RPMI7951 (cell line): ENCODE data around the gene MYH15. TPM values are rescaled to one million over a fixed set of nuclear protein-coding genes. Genes with fewer than 3 reads are reported as not detected.
A peak's percentile ranks its signal among the peaks of the same experiment; 100 is the strongest.

Experiments
- DNase-seq: peaks from one replicate; pipeline ENCODE4 v3.0.0-alpha.2; 2012; ENCODE audit warnings: low read depth
- total RNA-seq: library from RNA; depleted of rRNA; stranded (reverse); fragments of >200 nt; shearing (Covaris generic); gene quantifications from 2 replicates; pipeline ENCODE4 v1.2.3, GENCODE V29; 2014

Gene MYH15
- total RNA-seq, 1 experiment from 2014 or later: 0.24 TPM

DNA sequence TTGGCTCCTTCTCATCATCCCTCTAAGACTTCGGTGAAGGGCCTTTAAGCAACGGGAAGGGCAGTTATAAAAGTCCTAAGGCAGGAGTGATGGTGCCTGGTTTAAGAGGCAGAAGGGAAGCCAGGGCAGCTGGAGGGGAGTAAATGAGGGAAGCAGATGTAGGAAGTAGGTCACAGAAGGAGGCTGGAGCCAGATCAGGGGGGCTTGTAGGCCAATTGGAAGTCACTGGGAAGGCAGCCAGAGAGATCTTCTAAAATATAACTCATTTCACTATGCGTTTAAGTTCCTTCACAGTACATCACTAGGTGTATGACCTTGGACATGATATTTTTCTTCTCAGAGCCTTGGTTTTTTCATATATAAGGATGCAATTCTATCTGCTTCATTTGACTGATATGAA is 94.7 kb downstream of the MYH15 start:
- no peak for DNase-seq

DNA sequence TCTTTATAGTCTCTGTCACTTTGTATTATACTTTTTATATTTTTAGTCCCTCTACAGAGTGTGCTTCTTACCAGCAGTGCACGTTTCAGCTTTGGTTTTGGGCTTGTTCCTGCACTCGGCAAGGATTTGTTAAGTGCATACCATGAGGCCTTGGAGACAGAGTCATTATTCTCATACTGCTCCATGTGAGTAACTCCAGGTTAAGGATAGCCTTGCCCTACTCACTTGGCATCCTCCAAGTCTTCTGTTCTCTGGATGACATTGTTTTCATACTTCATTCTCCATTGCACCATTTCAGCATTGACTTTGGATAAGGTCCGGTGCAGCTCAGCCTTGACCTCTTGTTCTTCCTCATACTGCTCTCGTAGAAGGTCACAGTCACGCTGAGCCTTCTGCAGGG is 96.4 kb downstream of the MYH15 start:
- no peak for DNase-seq

DNA sequence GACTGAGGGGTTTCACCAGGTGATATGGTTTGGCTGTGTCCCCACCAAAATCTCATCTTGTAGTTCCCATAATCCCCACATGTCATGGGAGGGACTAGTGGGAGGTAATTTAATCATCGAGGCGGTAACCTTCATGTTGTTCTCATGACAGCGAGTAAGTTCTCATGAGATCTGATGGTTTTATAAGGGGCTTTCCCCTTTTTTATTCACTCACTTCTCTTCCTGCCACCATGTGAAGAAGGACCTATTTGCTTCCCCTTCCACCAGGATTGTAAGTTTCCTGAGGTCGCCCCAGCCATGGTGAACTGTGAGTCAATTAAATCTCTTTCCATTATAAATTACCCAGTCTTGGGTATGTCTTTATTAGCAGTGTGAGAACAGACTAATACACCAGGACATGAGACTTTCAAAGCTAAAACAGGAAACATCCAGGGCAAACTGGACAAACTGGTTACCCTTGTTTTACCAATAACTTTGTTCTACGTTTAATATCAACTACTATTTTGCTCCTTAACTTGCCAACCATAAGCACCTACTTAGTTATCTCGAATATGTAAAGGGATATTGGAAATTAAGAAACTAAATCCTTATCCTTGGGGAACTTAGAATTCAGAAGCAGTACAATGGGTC is 98.2 kb downstream of the MYH15 start:
- no peak for DNase-seq

- no peak for DNase-seq
These were observed 99.8 kb downstream of the MYH15 start for GRCh38 chr3:108410531-108410984.

DNA sequence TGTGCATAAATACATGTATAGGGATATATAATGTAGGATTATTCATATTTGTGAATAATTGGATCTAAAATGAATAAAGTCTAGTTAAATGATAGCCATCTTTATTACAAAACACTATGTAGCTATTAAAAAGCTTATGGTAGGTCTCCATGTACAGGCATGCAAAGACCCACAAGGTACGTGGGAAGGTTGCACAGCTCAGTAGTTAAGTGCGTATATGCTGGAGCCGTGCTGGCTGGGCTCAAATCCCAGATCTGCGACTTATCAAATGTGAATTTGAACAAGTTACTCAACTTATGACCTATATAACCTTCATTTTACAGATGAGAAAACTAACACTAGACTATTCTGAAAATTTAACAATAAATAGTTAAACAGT is 100.6 kb downstream of the MYH15 start:
- DNase-seq: no peak

DNA sequence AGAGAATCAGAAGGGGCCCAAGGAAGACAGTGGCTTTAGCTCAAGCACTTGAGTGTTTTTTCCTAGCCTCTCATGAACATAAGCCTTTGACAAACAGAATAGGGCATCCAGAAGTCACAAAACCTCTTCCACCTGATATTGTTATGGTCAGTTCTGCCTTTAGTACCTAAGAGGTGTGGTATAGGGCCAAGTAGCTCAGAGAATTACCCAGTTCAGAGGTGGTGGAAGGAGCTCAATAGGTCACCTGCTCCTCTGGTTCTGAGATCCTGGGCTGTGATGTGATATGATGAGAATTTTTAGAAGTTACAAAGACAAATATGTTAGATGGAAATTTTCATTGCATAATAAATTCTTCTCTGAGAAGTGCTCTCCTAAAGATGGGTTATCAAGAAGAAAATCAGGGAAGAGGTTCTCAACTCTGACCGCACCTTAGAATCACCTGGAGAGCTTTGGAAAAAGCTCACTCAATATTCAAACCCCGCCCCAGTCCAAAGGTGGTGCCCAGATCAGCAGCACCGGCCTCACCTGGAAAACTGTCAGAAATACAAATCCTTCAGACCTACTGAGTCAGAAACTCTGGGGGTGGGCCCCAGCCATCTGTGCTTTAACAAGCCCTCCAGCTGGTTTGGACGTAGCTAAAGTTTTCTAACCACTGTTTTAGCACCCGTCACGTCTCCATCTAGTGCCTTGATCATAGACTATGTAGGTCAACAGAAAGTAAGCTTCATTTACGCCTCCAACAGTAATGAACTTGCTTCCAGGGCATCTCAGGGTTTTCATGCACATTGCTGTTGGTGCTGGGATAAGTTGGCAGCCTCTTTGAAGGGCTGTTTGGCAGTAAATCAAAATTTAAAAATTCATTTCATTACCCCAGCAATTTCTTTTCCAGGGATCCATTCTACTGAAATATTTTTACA is 101.3 kb downstream of the MYH15 start:
- no peak for DNase-seq

DNA sequence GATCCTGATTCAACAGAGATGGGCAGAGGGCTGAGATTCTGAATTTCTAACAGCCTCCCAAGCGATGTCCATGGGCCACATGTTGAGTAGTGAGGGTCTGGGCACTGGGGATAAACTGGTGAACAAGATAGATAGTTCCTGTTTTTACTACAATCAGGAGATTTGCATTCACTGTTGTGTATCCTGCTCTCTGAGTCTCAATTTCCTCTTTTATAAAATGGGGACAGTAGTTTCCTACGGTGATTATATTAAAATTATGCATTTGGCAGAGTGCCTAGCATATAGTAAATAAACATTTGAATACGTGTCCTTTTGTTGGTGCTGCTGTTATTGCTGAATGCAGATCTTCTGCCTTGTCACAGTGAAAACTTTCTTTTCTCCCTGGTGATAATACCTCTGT is 102.5 kb downstream of the MYH15 start:
- DNase-seq: no peak

DNA sequence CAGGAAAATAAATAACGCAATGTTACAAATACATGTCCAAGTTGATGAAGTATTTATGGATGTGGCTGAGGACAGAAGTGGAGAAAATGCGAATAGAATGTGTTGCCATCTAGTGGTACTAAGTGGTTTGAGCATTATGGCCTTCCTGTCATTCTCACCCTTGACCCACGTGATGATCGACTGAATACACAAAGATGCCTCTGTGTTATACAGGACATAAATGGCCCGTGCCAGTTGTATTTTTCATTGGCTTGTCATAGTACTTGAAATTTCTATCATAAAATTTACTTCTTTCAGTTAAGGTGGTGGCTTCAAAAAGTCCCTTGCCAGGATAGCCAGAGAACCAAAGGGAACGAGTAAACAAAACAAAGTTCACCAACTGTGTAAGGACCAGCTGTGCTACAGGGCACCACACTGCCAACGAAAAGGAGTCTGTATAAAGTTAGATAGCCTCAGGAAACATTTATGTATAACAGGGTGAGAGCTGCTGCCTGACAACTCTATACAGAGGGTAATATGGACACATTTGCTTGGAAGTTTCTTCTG is 103.7 kb downstream of the MYH15 start:
- DNase-seq: peak; percentile 62

- peak; percentile 17 for DNase-seq
These were observed 104.2 kb downstream of the MYH15 start for GRCh38 chr3:108406063-108406660.

- no peak for DNase-seq
These were observed 106.0 kb downstream of the MYH15 start for GRCh38 chr3:108404368-108404767.

- DNase-seq: no peak
These were observed 106.6 kb downstream of the MYH15 start for GRCh38 chr3:108403686-108404345.

- DNase-seq: no peak
These were observed 107.2 kb downstream of the MYH15 start for GRCh38 chr3:108403198-108403597.

GRCh38 chr3:108401836-108402235 is 108.6 kb downstream of the MYH15 start:
- no peak for DNase-seq

DNA sequence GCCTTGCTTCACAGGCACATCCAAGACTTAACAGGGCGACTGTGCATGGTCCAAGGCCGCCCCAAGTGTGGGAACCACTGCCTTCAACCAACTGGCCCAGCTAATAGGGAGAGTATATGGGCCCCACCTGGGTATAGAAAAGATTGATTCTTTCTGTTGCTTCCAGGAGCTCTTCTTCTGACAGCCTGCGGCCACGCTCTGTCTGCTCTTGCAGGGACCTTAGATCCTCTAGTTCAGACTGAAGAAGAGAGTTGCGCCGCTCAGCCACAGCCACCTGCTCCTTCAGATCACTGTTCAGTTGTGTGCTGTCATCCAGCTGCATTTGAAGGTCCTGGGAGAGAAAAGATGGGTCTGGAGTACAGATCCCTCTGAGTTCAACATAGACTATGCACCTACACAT is 111.9 kb downstream of the MYH15 start:
- DNase-seq: no peak

DNA sequence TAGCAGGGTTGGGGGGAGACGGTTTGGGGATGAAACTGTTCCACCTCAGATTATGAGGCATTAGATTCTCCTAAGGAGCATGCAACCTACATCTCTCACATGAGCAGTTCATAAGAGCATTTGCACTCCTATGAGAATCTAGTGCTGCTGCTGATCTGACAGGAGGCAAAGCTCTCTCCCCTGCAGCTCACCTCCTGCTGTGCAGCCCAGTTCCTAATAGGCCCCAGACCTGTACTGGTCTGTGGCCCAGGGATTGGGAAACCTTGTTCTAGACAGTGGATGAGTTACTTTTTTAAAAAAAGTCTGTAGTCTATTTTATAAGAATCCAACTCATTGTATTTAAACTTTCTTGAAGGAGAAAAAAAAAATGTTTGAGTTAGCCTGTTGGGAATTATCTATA is 114.1 kb downstream of the MYH15 start:
- DNase-seq: no peak

GRCh38 chr3:108394563-108394962 is 115.8 kb downstream of the MYH15 start:
- no peak for DNase-seq

- DNase-seq: no peak
These were observed 116.4 kb downstream of the MYH15 start for GRCh38 chr3:108394016-108394415.

GRCh38 chr3:108393128-108393900 is 117.1 kb downstream of the MYH15 start:
- DNase-seq: no peak

- DNase-seq: no peak
These were observed 118.3 kb downstream of the MYH15 start for GRCh38 chr3:108391917-108392593.

GRCh38 chr3:108389372-108389771 is 121.0 kb downstream of the MYH15 start:
- no peak for DNase-seq
